GM10248 (cell line): ENCODE measurements around the gene DDIAS.

Experiments
- CTCF ChIA-PET: fragments of 300-600 bp; sonication (Branson Sonifier 250); formaldehyde crosslinking; extraction: SDS; loops from one replicate; lab custom pipeline; 2021; ENCODE audit warnings: antibody characterized with exemption; lab: Yijun Ruan, JAX
- POLR2A ChIA-PET: fragments of 350-650 bp; sonication (Branson Sonifier 250); formaldehyde crosslinking; extraction: SDS; loops from one replicate; lab custom pipeline; 2020; ENCODE audit warnings: antibody characterized with exemption; lab: Yijun Ruan, JAX
- DNase-seq: peaks from one replicate; pipeline ENCODE4 v3.0.0; 2012; ENCODE audit errors: extremely low spot score
- CTCF ChIP-seq: IDR thresholded peaks from 2 replicates; pipeline ENCODE4 v1.5.1; 2012; ENCODE audit warnings: mild to moderate bottlenecking, low read depth; ENCODE audit errors: extremely low read depth, missing control alignments, control extremely low read depth

Gene DDIAS

GRCh38 chr11:82972103-82972502, 70.6 kb downstream of the DDIAS start:
- ChIA-PET CTCF (interaction anchor here (1.0 to 1.6 kb wide), 7 partner anchors 9 to 105 kb away, joined by 3 to 6 read pairs (median 3); no protein-coding TSS in a partner anchor), POLR2A (no interaction called here)
- DNase-seq = no peak
- TF ChIP-seq CTCF = no peak

- ChIA-PET CTCF (interaction anchor here (1.0 kb wide), 1 partner anchor 9 kb away, joined by 4 read pairs; no protein-coding TSS in a partner anchor), POLR2A (no interaction called here)
- no peak for TF ChIP-seq CTCF
Observed at GRCh38 chr11:82974135-82974534, 72.6 kb downstream of the DDIAS start.

GRCh38 chr11:82974851-82975250, 73.3 kb downstream of the DDIAS start:
- TF ChIP-seq CTCF = no peak
- CTCF ChIA-PET = interaction anchor here (1.0 kb wide), 1 partner anchor 10 kb away, joined by 4 read pairs; no protein-coding TSS in a partner anchor
- no peak for DNase-seq
- POLR2A ChIA-PET = no interaction called here

More at GRCh38 chr11:82974135-82974534, 72.6 kb downstream of the DDIAS start:
- no peak for DNase-seq

GRCh38 chr11:82975882-82976281, 74.3 kb downstream of the DDIAS start:
- POLR2A ChIA-PET = no interaction called here
- no peak for TF ChIP-seq CTCF
- no peak for DNase-seq
- CTCF ChIA-PET = interaction anchor here (1.0 to 1.2 kb wide), 3 partner anchors 11 to 184 kb away, joined by 3 to 4 read pairs (median 3); no protein-coding TSS in a partner anchor

- no peak for DNase-seq
- CTCF ChIA-PET = no interaction called here
Observed at GRCh38 chr11:82976786-82977185, 75.2 kb downstream of the DDIAS start.

GRCh38 chr11:82978422-82979099, 77.0 kb downstream of the DDIAS start:
- DNase-seq = no peak
- CTCF ChIA-PET = no interaction called here
- POLR2A ChIA-PET = no interaction called here
- TF ChIP-seq CTCF = no peak

More at GRCh38 chr11:82976786-82977185, 75.2 kb downstream of the DDIAS start:
- TF ChIP-seq CTCF = no peak
- POLR2A ChIA-PET = no interaction called here
